DOHH2 (cell line): Measurements from ENCODE around the gene SRR.
"Not testable (repeated sequence)": the region's sequence is repeated elsewhere in the genome, so short reads cannot be mapped to it uniquely, and the experiment has no call there.

Experiments
- H3F3A ChIP-seq: fragments of 200-600 bp; sonication (generic), shearing (Covaris generic); 2 replicates; pipeline ENCODE4 v1.6.0; 2016; ENCODE audit warnings: antibody characterized with exemption, mild to moderate bottlenecking; ENCODE audit not compliant: control insufficient read depth, insufficient read depth
- H3K27ac ChIP-seq: fragments of 200-600 bp; sonication (generic); 2 replicates; pipeline ENCODE4 v1.5.1; 2014; ENCODE audit warnings: low read depth, mild to moderate bottlenecking, low read length, moderate library complexity
- H3K27me3 ChIP-seq: fragments of 200-600 bp; sonication (generic); 2 replicates; pipeline ENCODE4 v1.6.1; 2014; ENCODE audit warnings: mild to moderate bottlenecking, low read length, mixed read lengths; ENCODE audit not compliant: control insufficient read depth
- H3K36me3 ChIP-seq: fragments of 200-600 bp; sonication (generic); 2 replicates; pipeline ENCODE4 v1.6.1; 2014; ENCODE audit warnings: mild to moderate bottlenecking, low read length, moderate library complexity, mixed read lengths; ENCODE audit not compliant: control insufficient read depth
- H3K4me1 ChIP-seq: fragments of 200-600 bp; sonication (generic); 2 replicates; pipeline ENCODE4 v1.6.1; 2014; ENCODE audit warnings: mild to moderate bottlenecking, low read length, mixed read lengths; ENCODE audit not compliant: control insufficient read depth
- H3K4me2 ChIP-seq: fragments of 200-600 bp; sonication (generic); 2 replicates; pipeline ENCODE4 v1.6.0; 2014; ENCODE audit warnings: mild to moderate bottlenecking, low read length, moderate library complexity
- H3K4me3 ChIP-seq: fragments of 200-600 bp; sonication (generic); 2 replicates; pipeline ENCODE4 v1.5.1; 2014; ENCODE audit warnings: mild to moderate bottlenecking, low read length, mixed read lengths
- H3K79me2 ChIP-seq: fragments of 200-600 bp; sonication (generic); 2 replicates; pipeline ENCODE4 v1.6.1; 2014; ENCODE audit warnings: mild to moderate bottlenecking, low read length, mixed read lengths; ENCODE audit not compliant: control insufficient read depth
- H3K9me2 ChIP-seq: fragments of 200-600 bp; sonication (generic); replicated peaks from 2 replicates; pipeline ENCODE4 v1.6.1; 2014; ENCODE audit warnings: mild to moderate bottlenecking, low read length, mixed read lengths; ENCODE audit not compliant: control insufficient read depth
- H3K9me3 ChIP-seq: fragments of 200-600 bp; sonication (generic); 2 replicates; pipeline ENCODE4 v1.6.1; 2014; ENCODE audit warnings: antibody characterized with exemption, low read length, mixed read lengths; ENCODE audit not compliant: control insufficient read depth, insufficient read depth
- H4K20me1 ChIP-seq: fragments of 200-600 bp; sonication (generic); 2 replicates; pipeline ENCODE4 v1.6.0; 2014; ENCODE audit warnings: low read depth, mild to moderate bottlenecking, antibody characterized with exemption, low read length, moderate library complexity; ENCODE audit not compliant: control insufficient read depth, insufficient read depth
- EZH2phosphoT487 ChIP-seq: fragments of 200-600 bp; sonication (generic); IDR thresholded peaks from 2 replicates; pipeline ENCODE4 v1.6.1; 2017; ENCODE audit warnings: borderline replicate concordance, mild to moderate bottlenecking, antibody characterized with exemption, low read length, moderate library complexity, mixed read lengths
- TF ChIP-seq, protein P1 (sequence below): fragments of 200-600 bp; sonication (generic); IDR thresholded peaks from one replicate; pipeline ENCODE4 v1.5.1; 2014; ENCODE audit warnings: antibody characterized with exemption, mild to moderate bottlenecking, low read depth, low read length; ENCODE audit not compliant: poor library complexity, severe bottlenecking

The SRR gene, protein sequence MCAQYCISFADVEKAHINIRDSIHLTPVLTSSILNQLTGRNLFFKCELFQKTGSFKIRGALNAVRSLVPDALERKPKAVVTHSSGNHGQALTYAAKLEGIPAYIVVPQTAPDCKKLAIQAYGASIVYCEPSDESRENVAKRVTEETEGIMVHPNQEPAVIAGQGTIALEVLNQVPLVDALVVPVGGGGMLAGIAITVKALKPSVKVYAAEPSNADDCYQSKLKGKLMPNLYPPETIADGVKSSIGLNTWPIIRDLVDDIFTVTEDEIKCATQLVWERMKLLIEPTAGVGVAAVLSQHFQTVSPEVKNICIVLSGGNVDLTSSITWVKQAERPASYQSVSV

DNA sequence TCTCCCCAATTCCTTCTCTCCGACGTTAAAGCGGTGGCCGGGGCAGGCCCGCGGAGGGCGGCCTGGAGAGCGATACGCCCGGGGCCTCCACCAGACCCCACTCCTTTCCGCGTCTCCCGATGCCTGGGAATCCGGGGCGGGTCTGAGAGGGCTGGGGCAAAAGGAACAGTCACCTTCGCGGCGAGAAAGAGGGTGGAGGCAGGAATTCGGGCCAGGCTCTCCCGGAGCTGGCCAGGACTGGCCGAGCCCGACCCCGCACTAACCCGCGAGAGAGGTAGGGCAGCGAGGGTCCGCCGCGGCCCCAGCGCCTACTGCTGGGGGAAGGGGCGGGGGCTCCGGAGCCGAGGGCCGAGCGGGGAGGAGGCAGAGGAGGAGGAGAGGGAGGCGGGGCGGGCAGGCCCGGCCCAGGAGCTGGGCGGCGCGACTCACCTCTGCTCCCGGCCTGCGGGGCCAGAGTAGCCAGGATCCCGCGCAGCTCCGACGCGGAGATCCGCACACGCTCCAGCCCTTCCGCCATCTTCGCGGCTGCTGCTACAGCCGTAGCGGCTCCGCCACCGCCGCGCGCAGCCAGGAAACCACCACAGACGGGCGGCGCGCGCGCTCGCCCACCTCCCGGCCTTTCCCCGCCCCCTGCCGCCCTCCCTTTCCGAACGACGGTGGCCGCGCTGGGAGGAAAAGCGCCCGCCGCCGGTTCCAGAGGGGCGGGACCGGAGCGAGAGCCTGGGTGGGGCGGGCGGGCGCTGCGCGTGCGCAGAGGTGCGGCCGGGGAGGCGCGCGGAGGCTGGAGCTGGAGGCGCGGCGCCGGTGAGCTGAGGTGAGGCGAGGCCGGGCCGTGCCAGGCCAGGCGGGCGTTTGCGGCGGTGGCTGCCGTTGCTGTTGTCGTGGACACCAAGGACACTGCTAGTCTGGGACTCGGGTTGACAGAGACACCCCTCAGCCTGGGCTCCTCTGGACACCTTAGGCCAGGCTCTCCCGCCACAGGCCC, at the start of gene SRR, which contains the start of gene SMG6:
SRR (plus strand) TSS at position 747 of the 985 bp plus-strand sequence. CDS start 11,611 bp downstream, outside the sequence.
SMG6 (minus strand) TSS at position 582 of the 985 bp plus-strand sequence; CDS start at position 517, 65 bp downstream.
- H3K79me2 ChIP-seq = peaks cover 69% of the 10 kb centered on the region

DNA sequence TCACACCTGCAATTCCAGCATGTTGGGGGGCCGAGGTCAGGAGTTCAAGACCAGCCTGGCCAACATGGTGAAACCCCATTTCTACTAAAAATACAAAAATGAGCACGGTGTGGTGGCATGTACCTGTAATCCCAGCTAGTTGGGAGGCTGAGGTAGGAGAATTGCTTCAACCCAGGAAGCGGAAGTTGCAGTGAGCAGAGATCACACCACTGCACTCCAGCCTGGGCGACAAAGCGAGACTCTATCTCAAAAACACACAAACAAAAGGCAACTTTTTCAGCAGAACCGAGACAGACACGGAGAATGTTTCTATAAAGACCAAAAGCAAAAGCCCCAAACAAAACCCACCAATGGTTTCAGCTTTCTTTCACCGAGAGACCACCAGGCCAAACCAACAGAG, 44.9 kb upstream of the SRR start:
- H3K4me2 ChIP-seq, H3K9me2 ChIP-seq, H4K20me1 ChIP-seq, H3K4me3 ChIP-seq, H3K79me2 ChIP-seq, H3K27me3 ChIP-seq, H3K4me1 ChIP-seq, H3K9me3 ChIP-seq, H3K27ac ChIP-seq, H3F3A ChIP-seq: not testable (repeated sequence)
- peaks cover 12% of the 10 kb centered on the region for H3K36me3 ChIP-seq

More for the DNA sequence above, at the start of gene SRR, which contains the start of gene SMG6:
- Histone ChIP-seq H4K20me1 (peaks cover 5% of the 10 kb centered on the region; the same call in 1 of the 2 replicates), H3F3A (peaks cover 7% of the 10 kb centered on the region; the same call in 1 of the 2 replicates), H3K9me3 (no peaks in the 10 kb centered on the region), H3K27me3 (no peaks in the 10 kb centered on the region), H3K4me3 (peak within 1 kb of the TSS; percentile 95), H3K4me1 (peaks cover 15% of the 10 kb centered on the region), H3K4me2 (peak within 1 kb of the TSS; percentile 74), H3K36me3 (peaks cover 35% of the 10 kb centered on the region), H3K9me2 (no peaks in the 10 kb centered on the region), H3K27ac (peak within 1 kb of the TSS; percentile 51)
- TF ChIP-seq, protein P1, sequence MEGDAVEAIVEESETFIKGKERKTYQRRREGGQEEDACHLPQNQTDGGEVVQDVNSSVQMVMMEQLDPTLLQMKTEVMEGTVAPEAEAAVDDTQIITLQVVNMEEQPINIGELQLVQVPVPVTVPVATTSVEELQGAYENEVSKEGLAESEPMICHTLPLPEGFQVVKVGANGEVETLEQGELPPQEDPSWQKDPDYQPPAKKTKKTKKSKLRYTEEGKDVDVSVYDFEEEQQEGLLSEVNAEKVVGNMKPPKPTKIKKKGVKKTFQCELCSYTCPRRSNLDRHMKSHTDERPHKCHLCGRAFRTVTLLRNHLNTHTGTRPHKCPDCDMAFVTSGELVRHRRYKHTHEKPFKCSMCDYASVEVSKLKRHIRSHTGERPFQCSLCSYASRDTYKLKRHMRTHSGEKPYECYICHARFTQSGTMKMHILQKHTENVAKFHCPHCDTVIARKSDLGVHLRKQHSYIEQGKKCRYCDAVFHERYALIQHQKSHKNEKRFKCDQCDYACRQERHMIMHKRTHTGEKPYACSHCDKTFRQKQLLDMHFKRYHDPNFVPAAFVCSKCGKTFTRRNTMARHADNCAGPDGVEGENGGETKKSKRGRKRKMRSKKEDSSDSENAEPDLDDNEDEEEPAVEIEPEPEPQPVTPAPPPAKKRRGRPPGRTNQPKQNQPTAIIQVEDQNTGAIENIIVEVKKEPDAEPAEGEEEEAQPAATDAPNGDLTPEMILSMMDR = no peak
- no peak for TF ChIP-seq EZH2phosphoT487

DNA sequence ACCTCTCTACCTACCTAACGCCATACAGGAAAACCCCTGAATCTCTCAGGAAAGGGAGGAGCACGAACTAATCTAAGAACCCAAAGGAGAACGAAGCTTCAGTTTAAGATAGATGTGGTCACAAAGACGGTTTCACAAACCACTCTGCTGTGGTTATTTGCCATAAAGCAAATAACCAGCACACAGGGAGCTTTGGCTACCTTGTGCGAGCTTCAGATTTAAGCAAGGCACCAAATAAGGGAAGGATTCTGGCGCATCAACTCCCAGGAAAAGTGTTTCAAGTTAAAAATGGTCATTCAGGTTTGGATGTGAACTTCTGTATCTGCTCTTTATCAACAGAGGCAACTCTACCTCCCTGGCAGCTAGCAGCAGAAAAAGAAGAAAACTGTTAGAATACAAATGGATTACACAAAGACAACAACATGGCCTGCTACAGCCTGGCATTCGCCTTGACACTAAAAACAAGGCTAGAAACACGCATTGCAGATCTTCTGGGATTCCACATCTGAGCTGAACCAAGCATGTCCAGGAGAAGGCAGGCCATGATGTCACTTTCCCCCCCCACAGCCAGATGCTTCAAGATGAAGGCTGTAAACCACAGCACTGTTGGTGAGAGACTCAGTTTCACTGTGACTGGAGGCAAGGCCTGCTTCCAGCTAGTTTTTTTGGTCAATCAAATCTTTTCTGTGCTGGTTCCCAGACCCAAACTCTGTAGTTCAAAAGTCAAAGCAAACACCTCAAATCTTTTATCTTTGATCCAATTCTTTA, 43.8 kb upstream of the SRR start:
- TF ChIP-seq, protein P1 = no peak
- TF ChIP-seq EZH2phosphoT487 = no peak
- H3K79me2 ChIP-seq = no peaks in the 10 kb centered on the region
- H3K36me3 ChIP-seq = peaks cover 9% of the 10 kb centered on the region
- no peaks in the 10 kb centered on the region for H3K9me3 ChIP-seq
- no peak overlapping the region for H3K4me2 ChIP-seq
- H3F3A ChIP-seq = no peaks in the 10 kb centered on the region
- no peak overlapping the region for H3K4me3 ChIP-seq
- no peaks in the 10 kb centered on the region for H3K4me1 ChIP-seq
- no peaks in the 10 kb centered on the region for H3K27me3 ChIP-seq
- H3K27ac ChIP-seq = no peak overlapping the region
- no peaks in the 10 kb centered on the region for H3K9me2 ChIP-seq
- no peaks in the 10 kb centered on the region for H4K20me1 ChIP-seq
